ENCODE data around the gene CXCL10.

GRCh38 chr4:76016393-76016792, 6.9 kb downstream of the CXCL10 start:
- TF ChIP-seq ZNF274 (IDR thresholded peaks at IDR 0.05; ENCODE audit: low read depth, low read length) (no peak), YY1 (IDR thresholded peaks at IDR 0.05; ENCODE audit: insufficient read depth, insufficient read length) (no peak)

Data from NT2/D1 (cell line).